CD4-positive, CD25-positive, alpha-beta regulatory T cell (primary cell): ENCODE measurements around the gene SAMMSON. TPM values are rescaled to one million over a fixed set of nuclear protein-coding genes. Genes with fewer than 3 reads are reported as not detected.

Experiments used
- ATAC-seq, 2 donors: fragments of 150-1000 bp; cut with Tn5 transposase; one replicate each; pipeline ENCODE4 v1.10.0; 2021; ENCODE audit warnings: low read depth in 2 of 2, moderate number of reproducible peaks in 2 of 2, moderate library complexity in 1 of 2
- DNase-seq, 3 donors: peaks; one replicate each; pipeline versions ENCODE4 v3.0.0 to v3.0.0-alpha.2; 2012 to 2022; ENCODE audit warnings: mixed read lengths in 1 of 3
- H3K27ac ChIP-seq: one replicate; pipeline ENCODE4 v1.7.0; 2013; ENCODE audit warnings: mild to moderate bottlenecking, low read length; ENCODE audit not compliant: insufficient read depth, poor library complexity, severe bottlenecking
- H3K27me3 ChIP-seq: one replicate; pipeline ENCODE4 v1.7.0; 2013; ENCODE audit warnings: low read length; ENCODE audit not compliant: control insufficient read depth, insufficient read depth
- H3K36me3 ChIP-seq: one replicate; pipeline ENCODE4 v1.7.0; 2013; ENCODE audit warnings: mild to moderate bottlenecking, low read length, moderate library complexity; ENCODE audit not compliant: control insufficient read depth, insufficient read depth
- H3K4me1 ChIP-seq: 2 replicates; pipeline ENCODE4 v1.7.0; 2013; ENCODE audit warnings: mild to moderate bottlenecking, low read length; ENCODE audit not compliant: insufficient read depth, control insufficient read depth, poor library complexity, severe bottlenecking
- H3K4me3 ChIP-seq: one replicate; pipeline ENCODE4 v1.7.0; 2013; ENCODE audit warnings: low read depth, mild to moderate bottlenecking, low read length, moderate library complexity
- H3K9me3 ChIP-seq, 2 experiments: 1 replicate in 1 of 2; 2 replicates in 1 of 2; pipeline ENCODE4 v1.7.0; 2013; ENCODE audit warnings: low read length in 2 of 2, mild to moderate bottlenecking in 1 of 2, moderate library complexity in 1 of 2; ENCODE audit not compliant: control insufficient read depth in 2 of 2
- H3K27ac Mint-ChIP-seq, 3 donors: one replicate each; pipeline ENCODE4 v1.8.0; 2020 to 2022; ENCODE audit warnings: mild to moderate bottlenecking in 3 of 3, mixed read lengths in 3 of 3, moderate library complexity in 2 of 3
- H3K27me3 Mint-ChIP-seq: one replicate; pipeline ENCODE4 v1.8.0; 2022; ENCODE audit warnings: mild to moderate bottlenecking, mixed read lengths
- H3K36me3 Mint-ChIP-seq: one replicate; pipeline ENCODE4 v1.8.0; 2020; ENCODE audit warnings: mixed read lengths
- H3K4me1 Mint-ChIP-seq, 4 donors: one replicate each; pipeline ENCODE4 v1.8.0; 2020 to 2022; ENCODE audit warnings: mixed read lengths in 4 of 4, mild to moderate bottlenecking in 1 of 4
- H3K4me3 Mint-ChIP-seq, 4 donors: one replicate each; pipeline ENCODE4 v1.8.0; 2020 to 2022; ENCODE audit warnings: mild to moderate bottlenecking in 4 of 4, mixed read lengths in 4 of 4, moderate library complexity in 3 of 4
- H3K9me3 Mint-ChIP-seq, 7 donors: one replicate each; pipeline ENCODE4 v1.8.0; 2020 to 2022; ENCODE audit warnings: mixed read lengths in 7 of 7, mild to moderate bottlenecking in 3 of 7, moderate library complexity in 2 of 7
- polyA plus RNA-seq, 4 donors: library from polyadenylated mRNA; unstranded; fragments of 300-500 nt; fragmentation: Illumina TruSeq; gene quantifications; one replicate each; pipeline ENCODE4 v1.2.3, GENCODE V29; 2021
- total RNA-seq: library from RNA; stranded (reverse); gene quantifications from one replicate; pipeline ENCODE4 v1.2.3, GENCODE V29; 2022

SAMMSON gene
- total and polyA plus RNA-seq, 5 donors from 2014 or later: not detected

DNA sequence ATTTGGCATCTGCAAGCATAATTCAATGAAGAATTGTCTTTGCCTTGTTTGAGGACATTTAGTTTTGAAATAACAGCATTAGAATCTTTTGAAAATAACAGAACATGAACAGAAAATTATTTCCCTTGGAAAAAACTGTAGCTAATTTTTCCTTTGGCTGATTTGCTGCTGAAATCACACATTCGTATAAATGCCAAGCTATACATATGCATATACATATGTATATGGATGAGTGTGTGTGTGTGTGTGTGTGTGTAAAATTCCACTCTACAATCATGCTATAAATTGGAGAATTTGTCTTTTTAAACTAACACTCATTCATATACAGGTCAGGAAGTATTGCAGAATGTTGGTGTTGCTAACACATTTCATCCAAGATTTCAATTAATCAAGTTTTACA, 57.9 kb downstream of the SAMMSON start:
- H3K27me3 Mint-ChIP-seq: peaks cover 5% of the 10 kb centered on the region
- Histone ChIP-seq H3K27ac (no peak overlapping the region), H3K27me3 (peaks cover 2% of the 10 kb centered on the region), H3K4me3 (no peak overlapping the region), H3K4me1 (no peaks in the 10 kb centered on the region), H3K36me3 (no peaks in the 10 kb centered on the region), H3K9me3 (no peaks in the 10 kb centered on the region)
- DNase-seq: no peak
- peaks cover 0 to 2% (median 0%) of the 10 kb centered on the region in 7 donors for H3K9me3 Mint-ChIP-seq
- no peak overlapping the region for H3K27ac Mint-ChIP-seq
- H3K36me3 Mint-ChIP-seq: no peaks in the 10 kb centered on the region
- no peak for ATAC-seq
- H3K4me3 Mint-ChIP-seq: no peak overlapping the region
- H3K4me1 Mint-ChIP-seq: no peaks in the 10 kb centered on the region

DNA sequence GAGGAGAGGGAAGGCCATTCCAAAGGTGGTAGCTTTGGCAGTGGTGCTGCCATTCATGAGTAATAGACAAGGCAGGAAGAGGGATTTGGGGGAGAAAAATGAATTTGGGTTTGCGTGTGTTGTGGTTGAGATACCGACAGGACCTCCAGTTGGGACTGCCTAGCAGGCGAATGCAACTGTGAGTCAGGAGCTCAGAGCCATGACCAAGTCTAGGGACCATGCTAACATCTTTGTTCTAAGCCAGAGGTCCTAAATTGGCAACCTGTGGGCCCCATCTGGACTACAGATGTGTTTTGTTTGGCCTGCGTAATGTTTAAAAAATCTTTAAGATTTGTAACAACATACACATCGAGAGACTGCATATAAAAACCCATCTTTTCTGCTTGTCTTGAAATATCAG, 61.6 kb downstream of the SAMMSON start:
- Mint-ChIP-seq H3K27ac (no peak overlapping the region), H3K9me3 (no peaks in the 10 kb centered on the region), H3K27me3 (no peaks in the 10 kb centered on the region), H3K4me3 (no peak overlapping the region), H3K36me3 (no peaks in the 10 kb centered on the region), H3K4me1 (no peaks in the 10 kb centered on the region)
- Histone ChIP-seq H3K4me3 (no peak overlapping the region), H3K27me3 (peaks cover 2% of the 10 kb centered on the region), H3K4me1 (no peaks in the 10 kb centered on the region), H3K36me3 (no peaks in the 10 kb centered on the region), H3K27ac (no peak overlapping the region), H3K9me3 (no peaks in the 10 kb centered on the region)
- no peak for ATAC-seq
- no peak for DNase-seq

DNA sequence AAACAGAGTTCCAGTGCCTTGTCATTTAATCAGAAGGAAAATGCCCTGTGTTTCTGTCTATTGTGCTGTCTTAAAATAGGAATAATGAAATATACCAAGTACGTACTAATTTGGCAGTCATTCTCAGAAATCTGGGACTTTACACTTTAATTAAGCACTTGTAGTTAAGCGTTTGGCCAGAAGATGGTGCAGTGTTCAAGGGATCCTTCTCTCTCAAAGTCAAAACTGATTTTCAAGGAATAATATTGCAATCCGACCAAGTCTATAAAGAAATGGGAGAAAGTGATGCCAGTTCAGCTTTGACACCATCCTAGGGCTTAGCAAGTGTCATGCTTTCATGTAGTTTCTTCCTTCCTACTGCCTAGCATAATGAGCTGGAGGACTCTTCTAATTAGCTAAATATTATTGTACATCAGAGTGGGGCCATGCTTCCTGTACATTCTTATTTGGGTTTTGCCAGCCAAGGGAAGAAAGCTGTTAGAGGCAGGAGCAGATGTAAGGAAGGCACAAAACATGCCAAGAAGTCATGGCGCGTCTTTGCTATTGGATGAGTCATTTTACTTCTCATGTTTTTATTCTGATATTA, 64.8 kb downstream of the SAMMSON start:
- Mint-ChIP-seq H3K9me3 (no peaks in the 10 kb centered on the region), H3K27me3 (peaks cover 4% of the 10 kb centered on the region), H3K4me1 (no peaks in the 10 kb centered on the region), H3K27ac (no peak overlapping the region), H3K36me3 (no peaks in the 10 kb centered on the region), H3K4me3 (no peak overlapping the region)
- Histone ChIP-seq H3K4me1 (no peaks in the 10 kb centered on the region), H3K9me3 (no peaks in the 10 kb centered on the region), H3K4me3 (no peak overlapping the region), H3K27me3 (no peaks in the 10 kb centered on the region), H3K36me3 (no peaks in the 10 kb centered on the region), H3K27ac (no peak overlapping the region)
- ATAC-seq (no peak), DNase-seq (peak in 2 of 3 donors; percentile 5 to 21)

DNA sequence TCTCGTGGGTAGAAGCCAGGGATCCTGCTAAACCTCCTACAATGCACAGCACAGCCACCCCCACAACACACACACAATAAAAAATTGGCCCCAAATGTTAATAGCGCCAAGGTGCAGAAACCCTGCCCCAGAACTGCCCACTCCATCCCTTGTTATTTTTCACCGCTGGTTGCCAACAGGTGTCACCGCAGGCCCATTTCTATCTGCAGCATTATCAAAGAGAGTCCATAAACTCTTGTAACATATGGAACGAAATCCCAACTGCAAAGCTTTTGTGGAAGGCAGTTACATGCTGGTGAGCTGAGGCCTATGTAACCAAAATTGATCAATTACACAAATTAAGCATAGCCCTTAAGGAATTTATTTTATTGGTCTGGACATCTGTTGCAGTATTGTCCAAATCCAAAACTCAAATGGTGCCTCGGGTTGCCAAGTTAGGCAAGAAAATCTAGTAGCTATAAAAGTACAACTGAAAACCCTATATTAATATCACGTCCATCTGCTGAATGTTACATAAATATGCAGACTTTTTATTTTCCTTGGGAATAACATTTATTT, 66.2 kb downstream of the SAMMSON start:
- no peaks in the 10 kb centered on the region for H3K4me1 Mint-ChIP-seq
- no peaks in the 10 kb centered on the region for H3K4me1 ChIP-seq
- H3K4me3 ChIP-seq: no peak overlapping the region
- H3K27ac ChIP-seq: no peak overlapping the region
- ATAC-seq (no peak), DNase-seq (no peak)
- no peak overlapping the region for H3K27ac Mint-ChIP-seq
- H3K9me3 Mint-ChIP-seq: no peaks in the 10 kb centered on the region
- peaks cover 4% of the 10 kb centered on the region for H3K27me3 Mint-ChIP-seq
- H3K36me3 ChIP-seq: no peaks in the 10 kb centered on the region
- H3K36me3 Mint-ChIP-seq: no peaks in the 10 kb centered on the region
- H3K4me3 Mint-ChIP-seq: no peak overlapping the region
- peaks cover 1% of the 10 kb centered on the region for H3K27me3 ChIP-seq
- H3K9me3 ChIP-seq: no peaks in the 10 kb centered on the region

DNA sequence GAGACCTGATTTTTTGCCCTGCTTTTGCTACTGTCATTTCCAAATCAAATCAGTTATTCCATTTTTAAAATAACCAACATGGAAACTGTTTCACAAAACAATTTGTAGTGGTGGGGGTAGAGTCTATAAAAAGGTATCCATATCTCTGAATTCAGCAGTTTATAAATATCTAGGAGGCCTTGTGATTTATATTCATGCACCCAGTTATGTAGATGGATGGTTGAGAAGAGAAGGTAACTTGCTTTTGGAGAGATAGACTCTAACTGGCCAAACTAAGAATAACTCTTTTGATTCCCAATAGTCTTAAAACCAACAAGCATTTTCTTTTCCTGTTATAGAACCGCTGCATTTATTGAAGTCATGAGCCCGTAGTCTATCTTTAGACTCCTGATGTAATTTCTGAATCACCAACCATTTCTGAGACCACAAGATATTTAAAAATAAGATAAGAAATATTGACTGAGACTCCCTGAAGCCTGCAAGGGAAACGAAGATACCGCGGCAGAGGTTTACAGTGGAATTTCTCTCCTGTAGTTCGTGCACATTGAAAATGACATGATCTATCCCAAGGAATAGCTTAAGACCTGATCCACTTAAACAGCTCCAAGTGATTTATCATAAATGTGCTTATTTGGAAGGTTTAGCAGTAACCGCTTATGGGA, 68.5 kb downstream of the SAMMSON start:
- Mint-ChIP-seq H3K4me3 (no peak overlapping the region), H3K36me3 (no peaks in the 10 kb centered on the region), H3K27ac (no peak overlapping the region), H3K9me3 (no peaks in the 10 kb centered on the region), H3K27me3 (peaks cover 12% of the 10 kb centered on the region), H3K4me1 (no peaks in the 10 kb centered on the region)
- no peak for DNase-seq
- Histone ChIP-seq H3K4me1 (no peaks in the 10 kb centered on the region), H3K36me3 (no peaks in the 10 kb centered on the region), H3K9me3 (no peaks in the 10 kb centered on the region), H3K27ac (no peak overlapping the region), H3K27me3 (peaks cover 1% of the 10 kb centered on the region), H3K4me3 (no peak overlapping the region)
- no peak for ATAC-seq

DNA sequence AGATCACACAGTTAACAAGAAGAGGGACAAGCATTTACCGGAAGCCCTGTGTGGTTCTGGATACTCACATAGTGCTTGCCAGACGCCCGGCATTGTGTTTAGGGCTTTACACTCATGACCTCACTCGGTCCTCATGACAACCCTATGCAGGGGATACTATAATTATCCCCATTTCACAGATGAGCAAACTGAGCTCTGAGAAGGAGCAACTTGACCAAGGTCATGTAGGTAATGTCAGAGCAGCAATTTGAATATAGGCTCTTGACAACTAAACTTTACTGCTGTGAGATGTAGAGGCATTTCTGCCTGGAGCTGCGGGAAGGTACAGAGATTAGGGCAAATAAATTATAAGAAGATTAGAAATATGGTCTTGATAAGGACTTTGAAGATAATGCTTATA, 70.0 kb downstream of the SAMMSON start:
- no peak overlapping the region for H3K4me3 ChIP-seq
- no peaks in the 10 kb centered on the region for H3K36me3 Mint-ChIP-seq
- H3K9me3 Mint-ChIP-seq: no peaks in the 10 kb centered on the region
- DNase-seq (no peak), ATAC-seq (no peak)
- no peak overlapping the region for H3K27ac Mint-ChIP-seq
- no peaks in the 10 kb centered on the region for H3K9me3 ChIP-seq
- no peaks in the 10 kb centered on the region for H3K4me1 ChIP-seq
- H3K4me1 Mint-ChIP-seq: no peaks in the 10 kb centered on the region
- H3K36me3 ChIP-seq: no peaks in the 10 kb centered on the region
- peaks cover 2% of the 10 kb centered on the region for H3K27me3 ChIP-seq
- no peak overlapping the region for H3K4me3 Mint-ChIP-seq
- peaks cover 15% of the 10 kb centered on the region for H3K27me3 Mint-ChIP-seq
- no peak overlapping the region for H3K27ac ChIP-seq

DNA sequence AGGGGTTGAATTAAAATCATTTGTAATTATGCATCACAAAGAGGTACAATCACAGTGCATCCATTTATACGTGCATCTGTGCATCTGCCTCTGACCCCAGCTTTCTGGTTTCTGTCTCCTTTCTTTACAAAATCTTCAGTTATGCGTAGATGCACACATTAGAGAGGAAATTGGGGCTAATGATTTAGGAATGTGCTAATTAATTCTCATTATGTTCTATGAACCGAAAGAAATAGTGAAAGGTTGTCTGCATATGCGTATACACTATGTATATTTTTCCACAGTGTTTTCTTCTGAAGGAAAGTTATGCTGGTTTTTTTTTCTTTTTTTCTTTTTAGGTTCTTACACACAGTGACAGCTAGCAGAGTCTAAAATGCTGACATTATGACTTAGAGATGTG, 71.6 kb downstream of the SAMMSON start:
- no peaks in the 10 kb centered on the region for H3K36me3 ChIP-seq
- no peaks in the 10 kb centered on the region for H3K9me3 Mint-ChIP-seq
- no peak overlapping the region for H3K27ac ChIP-seq
- H3K27ac Mint-ChIP-seq: no peak overlapping the region
- no peaks in the 10 kb centered on the region for H3K9me3 ChIP-seq
- ATAC-seq (no peak), DNase-seq (no peak)
- H3K4me1 ChIP-seq: no peaks in the 10 kb centered on the region
- H3K4me3 ChIP-seq: no peak overlapping the region
- H3K4me3 Mint-ChIP-seq: no peak overlapping the region
- H3K4me1 Mint-ChIP-seq: no peaks in the 10 kb centered on the region
- H3K27me3 ChIP-seq: peaks cover 5% of the 10 kb centered on the region
- peaks cover 27% of the 10 kb centered on the region for H3K27me3 Mint-ChIP-seq
- no peaks in the 10 kb centered on the region for H3K36me3 Mint-ChIP-seq

DNA sequence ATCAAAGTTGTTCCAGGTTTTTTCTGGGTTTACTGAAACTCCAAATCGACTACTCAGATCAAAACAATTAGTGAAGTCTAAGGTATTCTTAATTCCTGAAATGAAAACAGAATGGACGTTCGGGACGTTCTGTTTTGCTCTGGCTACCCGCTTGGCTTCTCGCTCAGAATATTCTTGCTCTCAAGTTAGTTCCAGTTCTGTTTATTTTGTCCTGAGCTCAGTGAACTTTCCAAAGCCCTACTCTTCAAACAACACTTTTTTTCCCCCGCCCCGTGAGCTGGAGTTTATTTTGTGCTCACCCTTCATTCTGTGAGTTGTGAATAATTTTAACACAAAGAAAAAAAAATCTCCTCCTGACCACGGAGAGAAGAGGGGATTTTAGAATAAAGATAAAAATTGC, 72.6 kb downstream of the SAMMSON start:
- peaks cover 31% of the 10 kb centered on the region for H3K27me3 Mint-ChIP-seq
- no peak overlapping the region for H3K4me3 ChIP-seq
- H3K9me3 Mint-ChIP-seq: no peaks in the 10 kb centered on the region
- no peak overlapping the region for H3K27ac Mint-ChIP-seq
- H3K36me3 ChIP-seq: no peaks in the 10 kb centered on the region
- no peak overlapping the region for H3K27ac ChIP-seq
- H3K4me3 Mint-ChIP-seq: no peak overlapping the region
- DNase-seq (no peak), ATAC-seq (no peak)
- no peaks in the 10 kb centered on the region for H3K36me3 Mint-ChIP-seq
- no peaks in the 10 kb centered on the region for H3K4me1 ChIP-seq
- no peaks in the 10 kb centered on the region for H3K4me1 Mint-ChIP-seq
- H3K27me3 ChIP-seq: peaks cover 5% of the 10 kb centered on the region
- H3K9me3 ChIP-seq: no peaks in the 10 kb centered on the region
